Stimulated activated CD4-positive, alpha-beta T cell treated with anti-CD3 and anti-CD28 coated beads, Interleukin-4, amount 100 ng/mL, for 4 hours (primary cell): ENCODE data around the gene WDPCP.
"Not testable (repeated sequence)": the region's sequence is repeated elsewhere in the genome, so short reads cannot be mapped to it uniquely, and the experiment has no call there.

Source experiments
- DNase-seq, 2 experiments: peaks; one replicate each; pipeline ENCODE4 v3.0.0-alpha.2; 2020

WDPCP gene

GRCh38 chr2:63344575-63345284 lies 243.5 kb downstream of the WDPCP start:
- DNase-seq, result no peak

DNA sequence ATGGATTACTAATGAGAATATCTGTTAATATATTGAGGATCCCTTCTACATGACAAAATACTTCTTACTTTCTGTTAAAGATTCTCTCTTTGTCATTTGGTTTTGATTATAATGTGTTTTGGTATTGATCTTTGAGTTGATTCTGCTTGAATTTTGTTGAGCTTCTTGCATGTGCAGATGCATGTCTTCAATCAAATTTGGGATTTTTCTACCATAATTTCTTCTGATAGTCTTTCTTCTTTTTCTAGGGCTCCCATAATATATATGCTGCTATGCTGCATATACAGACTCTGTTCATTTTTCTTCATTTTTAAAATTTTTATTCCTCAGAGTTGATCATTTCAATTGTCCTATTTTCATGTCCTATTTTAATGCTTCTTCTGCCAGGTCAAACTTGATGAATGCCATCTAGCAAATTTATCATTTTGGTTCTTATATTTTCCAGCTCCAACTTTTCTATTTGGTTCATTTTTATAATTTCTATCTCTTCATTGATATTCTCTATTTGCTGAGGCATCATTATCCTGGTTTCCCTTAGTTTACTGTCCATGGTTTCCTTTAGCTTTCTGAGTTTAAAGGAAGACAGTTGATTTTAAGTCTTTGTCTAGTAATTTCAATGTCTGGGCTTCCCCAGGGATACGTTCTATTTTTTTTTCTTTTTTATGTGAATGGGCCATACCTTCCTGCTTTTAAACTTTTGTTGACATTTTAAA lies 244.7 kb downstream of the WDPCP start:
- DNase-seq, result no peak

DNA sequence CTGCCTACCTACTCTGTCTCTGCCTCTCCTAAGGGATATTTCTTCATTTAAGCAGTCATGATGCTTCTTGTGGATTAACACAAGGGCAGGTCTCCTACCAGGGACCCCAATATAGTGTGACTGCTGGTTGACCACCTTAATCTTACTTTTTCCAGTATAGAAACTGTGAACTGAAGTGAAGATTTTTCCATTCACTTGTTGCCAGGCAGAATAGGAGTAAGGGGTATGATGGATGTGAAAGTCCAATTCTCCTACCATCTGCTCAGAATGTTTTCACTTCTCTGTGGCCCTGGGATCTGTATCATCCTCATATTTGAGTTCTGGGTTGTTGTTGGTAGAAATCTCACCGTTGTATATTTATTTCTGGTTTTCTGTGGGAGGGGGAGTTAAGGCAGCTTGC lies 247.8 kb downstream of the WDPCP start:
- DNase-seq, result no peak

DNA sequence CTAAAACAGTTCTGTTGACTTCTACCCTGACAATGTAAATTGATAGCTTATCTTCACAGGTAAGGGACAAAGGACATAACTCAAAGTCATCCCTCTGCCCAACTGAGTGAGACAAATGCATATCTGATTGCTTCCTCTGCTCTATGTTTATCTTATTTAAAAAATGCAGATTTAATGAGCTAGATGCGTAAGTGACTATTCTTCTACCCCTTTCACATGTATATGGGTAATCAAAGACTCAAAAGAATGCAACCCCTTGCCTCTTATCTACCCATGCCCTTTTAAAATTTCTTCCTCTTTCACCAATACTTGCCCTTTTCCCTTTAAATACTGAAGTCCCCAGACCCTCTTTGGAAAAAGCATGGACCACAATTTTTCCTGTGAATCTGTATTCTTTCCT lies 253.4 kb downstream of the WDPCP start:
- DNase-seq, result no peak

GRCh38 chr2:63326473-63326872 lies 261.8 kb downstream of the WDPCP start:
- DNase-seq, result no peak

DNA sequence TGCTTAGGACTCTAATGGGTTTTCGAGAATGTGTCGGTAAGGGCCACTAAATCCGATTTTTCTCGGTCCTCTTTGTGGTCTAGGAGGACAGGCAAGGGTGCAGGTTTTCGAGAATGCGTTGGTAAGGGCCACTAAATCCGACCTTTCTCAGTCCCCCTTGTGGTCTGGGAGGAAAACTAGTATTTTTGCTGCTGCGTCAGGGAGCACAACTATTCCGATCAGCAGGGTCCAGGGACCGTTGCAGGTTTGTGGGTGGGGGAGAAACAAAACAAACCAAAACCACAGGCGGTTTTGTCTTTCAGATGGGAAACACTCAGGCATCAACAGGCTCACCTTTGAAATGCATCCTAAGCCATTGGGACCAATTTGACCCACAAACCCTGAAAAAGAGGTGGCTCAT lies 264.6 kb downstream of the WDPCP start:
- not testable (repeated sequence) for DNase-seq

DNA sequence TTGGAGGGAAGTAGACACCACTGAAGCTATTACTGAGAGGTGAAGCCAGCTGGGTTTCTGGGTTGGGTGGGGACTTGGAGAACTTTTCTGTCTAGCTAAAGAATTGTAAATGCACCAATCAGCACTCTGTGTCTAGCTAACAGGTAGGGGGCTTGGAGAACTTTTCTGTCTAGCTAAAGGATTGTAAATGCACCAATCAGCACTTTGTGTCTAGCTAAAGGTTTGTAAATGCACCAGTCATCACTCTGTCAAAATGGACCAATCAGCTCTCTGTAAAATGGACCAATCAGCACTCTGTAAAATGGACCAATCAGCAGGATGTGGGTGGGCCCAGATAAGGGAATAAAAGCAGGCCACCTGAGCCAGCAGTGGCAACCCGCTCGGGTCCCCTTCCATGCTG lies 266.3 kb downstream of the WDPCP start:
- not testable (repeated sequence) for DNase-seq

GRCh38 chr2:63320669-63321068 lies 267.6 kb downstream of the WDPCP start:
- no peak for DNase-seq

DNA sequence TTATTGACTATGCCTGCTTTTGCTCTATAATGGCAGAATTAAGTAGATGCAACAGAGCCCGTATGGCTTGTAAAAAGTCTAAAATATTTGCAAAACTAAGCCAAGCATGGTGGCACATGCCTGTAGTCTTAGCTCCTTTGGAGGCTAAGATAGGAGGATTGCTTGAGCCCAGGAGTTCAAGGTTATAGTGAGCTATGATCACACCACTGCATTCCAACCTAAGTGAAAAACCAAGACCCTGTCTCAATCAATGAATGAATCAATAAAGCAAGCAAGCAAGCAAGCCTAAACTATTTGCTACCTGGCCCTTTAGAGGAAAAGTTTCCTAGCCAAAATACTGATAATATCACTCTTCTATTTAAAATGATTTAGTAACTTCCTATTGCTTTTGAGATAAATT lies 277.7 kb downstream of the WDPCP start:
- no peak for DNase-seq

GRCh38 chr2:63301481-63301880 lies 286.8 kb downstream of the WDPCP start:
- no peak for DNase-seq

- DNase-seq, result no peak
Measured at GRCh38 chr2:63300835-63301234, 287.4 kb downstream of the WDPCP start.

GRCh38 chr2:63287956-63288355 lies 300.3 kb downstream of the WDPCP start:
- no peak for DNase-seq

GRCh38 chr2:63286520-63286919 lies 301.8 kb downstream of the WDPCP start:
- DNase-seq, result not testable (repeated sequence)

DNA sequence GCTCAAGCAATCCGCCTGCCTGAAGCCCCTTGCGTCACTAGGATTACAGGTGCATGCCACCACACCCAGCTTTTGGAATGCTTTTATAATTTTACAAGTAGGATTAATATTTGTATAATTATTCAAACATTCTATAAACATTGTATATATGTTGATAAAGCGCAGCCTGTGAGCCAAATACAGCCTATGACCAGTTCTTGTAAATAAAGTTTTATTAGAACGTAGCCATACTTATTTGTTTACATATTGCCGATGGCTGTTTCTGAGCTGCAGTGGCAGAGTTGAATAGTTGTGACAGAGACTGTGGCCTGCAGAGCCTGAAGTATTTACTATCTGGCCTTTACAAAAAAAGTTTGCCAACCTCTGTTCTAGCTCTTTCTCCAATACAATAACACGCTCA lies 305.0 kb downstream of the WDPCP start:
- no peak for DNase-seq

GRCh38 chr2:63272560-63272959 lies 315.7 kb downstream of the WDPCP start:
- no peak for DNase-seq

DNA sequence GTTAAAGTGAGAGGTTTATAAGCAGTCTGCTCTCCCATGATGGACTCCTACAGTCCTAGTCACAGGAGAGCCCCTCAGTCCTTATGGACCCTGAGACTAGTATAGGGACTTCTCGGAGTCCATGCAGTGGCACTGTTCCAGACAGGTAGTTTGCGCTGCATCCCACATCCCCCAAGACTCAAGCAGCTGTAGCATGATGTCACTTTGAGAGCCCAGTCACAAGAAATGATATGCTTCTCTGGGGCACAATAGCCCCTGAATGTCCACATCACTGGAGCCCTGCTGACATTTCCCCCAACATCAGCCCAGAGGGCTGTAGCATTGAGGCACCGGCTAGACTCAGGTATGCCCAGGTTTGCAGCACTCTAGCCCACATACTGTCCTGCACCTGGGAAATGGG lies 317.6 kb downstream of the WDPCP start:
- no peak for DNase-seq

- DNase-seq, result no peak
Measured at GRCh38 chr2:63268946-63269345, 319.3 kb downstream of the WDPCP start.

GRCh38 chr2:63261137-63261621 lies 327.1 kb downstream of the WDPCP start:
- DNase-seq, result no peak

DNA sequence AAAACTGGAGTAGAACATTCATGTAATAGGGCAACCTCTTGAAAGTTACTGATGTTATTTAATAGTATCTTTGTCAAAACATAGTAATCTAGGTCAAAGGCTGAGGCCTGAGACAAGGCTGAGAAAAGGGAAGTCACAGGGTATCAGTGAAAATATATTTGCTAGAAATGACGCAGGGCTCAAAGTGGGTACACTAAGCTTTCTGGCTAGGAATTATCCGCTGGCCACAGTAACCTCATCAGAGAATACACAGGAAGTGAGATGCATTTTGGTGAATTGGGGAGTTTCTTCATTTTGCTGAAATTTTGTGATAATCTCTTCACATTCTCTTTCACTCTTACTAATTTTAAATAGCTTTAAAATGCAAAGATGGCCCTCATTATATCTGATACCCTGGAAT lies 330.8 kb downstream of the WDPCP start:
- DNase-seq, result no peak

- DNase-seq, result no peak
Measured at GRCh38 chr2:63249161-63249560, 339.1 kb downstream of the WDPCP start.

DNA sequence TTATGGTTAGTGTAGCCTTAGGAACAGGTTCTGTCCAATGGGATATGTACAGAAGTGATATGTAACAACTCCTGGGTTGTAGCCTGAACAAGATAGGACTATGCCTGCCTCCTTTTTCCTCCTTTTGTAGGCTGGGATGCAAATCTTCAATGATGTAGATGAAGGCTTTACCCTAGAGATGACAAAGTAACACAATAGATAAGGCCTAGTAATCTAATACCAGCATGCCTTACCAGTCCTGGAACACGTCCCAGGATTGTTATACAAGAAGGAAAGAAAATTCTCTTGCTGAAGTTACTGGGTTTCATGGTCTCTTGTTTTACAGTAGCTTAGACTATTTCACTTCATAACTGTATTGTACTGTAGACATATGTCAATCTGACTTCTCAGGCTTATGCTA lies 345.5 kb downstream of the WDPCP start:
- no peak for DNase-seq

GRCh38 chr2:63225964-63226686 lies 362.2 kb downstream of the WDPCP start:
- DNase-seq, result no peak

DNA sequence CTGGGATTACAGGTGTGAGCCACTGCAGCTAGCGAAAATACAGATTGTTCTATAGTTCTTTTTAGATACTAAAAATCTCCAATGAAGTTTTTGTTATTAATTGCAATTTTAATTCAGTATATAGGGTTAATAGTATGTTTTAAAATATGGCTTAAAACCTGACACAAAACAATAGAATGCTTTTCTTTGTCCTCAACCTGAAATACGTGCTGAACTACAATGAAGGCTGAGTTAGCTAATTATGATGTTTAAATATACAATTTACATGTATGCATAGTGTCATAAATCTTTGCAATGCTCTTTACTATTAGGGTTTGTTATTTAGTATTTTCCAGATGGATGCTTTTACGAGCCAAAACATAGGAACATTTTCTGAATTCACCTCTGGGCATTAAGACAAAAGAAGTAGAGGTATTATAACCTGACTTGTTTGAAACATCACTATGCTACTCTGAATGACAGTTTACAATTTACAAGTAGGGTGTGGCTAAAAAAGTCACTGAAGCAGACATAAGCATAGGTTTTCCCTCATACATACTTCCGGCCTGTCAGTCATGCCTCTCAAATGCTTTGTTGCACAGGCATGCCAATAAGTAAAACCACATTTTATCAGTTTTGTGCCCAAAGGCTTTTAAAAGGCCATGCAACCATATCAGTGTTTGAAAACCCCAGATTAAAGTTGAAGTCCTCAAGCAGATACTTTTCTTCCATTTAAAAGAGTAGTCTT lies 369.3 kb downstream of the WDPCP start:
- DNase-seq, result no peak
